AG20443 (cell line): ENCODE data around the gene SUDS3.

Experiments used
- DNase-seq: peaks from one replicate; pipeline ENCODE4 v3.0.0; 2012; ENCODE audit warnings: low spot score, mixed read lengths

Gene SUDS3

GRCh38 chr12:118356809-118357256 lies 19.5 kb upstream of the SUDS3 start:
- peak; percentile 76 for DNase-seq

GRCh38 chr12:118357257-118358007 lies 18.9 kb upstream of the SUDS3 start:
- peak; percentile 26 for DNase-seq

GRCh38 chr12:118358008-118358359 lies 18.4 kb upstream of the SUDS3 start:
- DNase-seq, result no peak

- no peak for DNase-seq
Observed at GRCh38 chr12:118358612-118359540, 17.5 kb upstream of the SUDS3 start.

- DNase-seq, result no peak
Observed at GRCh38 chr12:118359541-118359915, 16.8 kb upstream of the SUDS3 start.

GRCh38 chr12:118361092-118361404 lies 15.3 kb upstream of the SUDS3 start:
- no peak for DNase-seq

GRCh38 chr12:118361889-118362288 lies 14.5 kb upstream of the SUDS3 start:
- DNase-seq, result no peak

GRCh38 chr12:118368821-118369220 lies 7.5 kb upstream of the SUDS3 start:
- DNase-seq, result no peak

GRCh38 chr12:118370601-118371000 lies 5.8 kb upstream of the SUDS3 start:
- DNase-seq, result no peak

- DNase-seq, result peak; percentile 43
Observed at GRCh38 chr12:118371321-118372282, 4.8 kb upstream of the SUDS3 start.

- peak; percentile 97 for DNase-seq
Observed at GRCh38 chr12:118372541-118373495, 3.5 kb upstream of the SUDS3 start, which contains the start of gene TAOK3. TAOK3 (minus strand) TSS chr12:118372907; CDS start chr12:118255567, 117,340 bp downstream.

- DNase-seq, result no peak
Observed at GRCh38 chr12:118373616-118374015, 2.7 kb upstream of the SUDS3 start.

- no peak for DNase-seq
Observed at GRCh38 chr12:118374126-118374725, 2.1 kb upstream of the SUDS3 start.

- DNase-seq, result peak; percentile 43
Observed at GRCh38 chr12:118374909-118375308, 1.4 kb upstream of the SUDS3 start.

- no peak for DNase-seq
Observed at GRCh38 chr12:118375348-118375747, 1.0 kb upstream of the SUDS3 start.

- DNase-seq, result no peak
Observed at GRCh38 chr12:118377021-118377883, 897 bp downstream of the SUDS3 start.

- peak; percentile 67 for DNase-seq
Observed at GRCh38 chr12:118377884-118378470, 1.6 kb downstream of the SUDS3 start.

- peak; percentile 17 for DNase-seq
Observed at GRCh38 chr12:118391424-118391823, 15.1 kb downstream of the SUDS3 start.

- DNase-seq, result no peak
Observed at GRCh38 chr12:118391836-118392235, 15.5 kb downstream of the SUDS3 start.
